HL-60 (cell line): Measurements from ENCODE around the gene SORCS2.

Experiments used
- DNase-seq, 2 experiments: peaks; one replicate each; pipeline ENCODE4 v3.0.0-alpha.2; 2010 to 2020; ENCODE audit warnings: low read depth in 1 of 2, low spot score in 1 of 2
- H3K27ac ChIP-seq: fragments of 250-450 bp; sonication (Bioruptor Pico); replicated peaks from 2 replicates; pipeline ENCODE4 v1.5.1; 2020; ENCODE audit warnings: mild to moderate bottlenecking, moderate library complexity
- H3K27me3 ChIP-seq: fragments of 250-450 bp; sonication (Bioruptor Pico); 2 replicates; pipeline ENCODE4 v1.5.1; 2021; ENCODE audit warnings: mild to moderate bottlenecking, moderate library complexity; ENCODE audit not compliant: insufficient read depth, poor library complexity, severe bottlenecking
- H3K4me3 ChIP-seq: replicated peaks from 2 replicates; pipeline ENCODE4 v1.5.1; 2011; ENCODE audit warnings: mild to moderate bottlenecking, control low read depth, low read length; ENCODE audit not compliant: insufficient read depth
- CTCF ChIP-seq: IDR thresholded peaks from one replicate; pipeline ENCODE4 v1.5.1; 2011; ENCODE audit warnings: low read length, control low read depth, inconsistent platforms; ENCODE audit not compliant: insufficient read depth
- GABPA ChIP-seq: IDR thresholded peaks from 2 replicates; pipeline ENCODE4 v1.6.1; 2012; ENCODE audit warnings: low read depth
- POLR2AphosphoS5 ChIP-seq: IDR thresholded peaks from 2 replicates; pipeline ENCODE4 v1.6.1; 2012; ENCODE audit warnings: low read depth
- REST ChIP-seq: IDR thresholded peaks from 2 replicates; pipeline ENCODE4 v1.6.1; 2012; ENCODE audit warnings: low read depth; ENCODE audit not compliant: insufficient replicate concordance
- SPI1 ChIP-seq: IDR thresholded peaks from 2 replicates; pipeline ENCODE4 v1.6.1; 2012; ENCODE audit warnings: low read depth, mild to moderate bottlenecking, borderline replicate concordance

Gene SORCS2

GRCh38 chr4:7153711-7154110 is 38.6 kb upstream of the SORCS2 start:
- Histone ChIP-seq H3K27ac (no peak overlapping the region), H3K4me3 (no peak overlapping the region), H3K27me3 (peaks cover 11% of the 10 kb centered on the region)
- no peak for DNase-seq
- TF ChIP-seq POLR2AphosphoS5, result no peak
- TF ChIP-seq GABPA, result no peak
- no peak for TF ChIP-seq CTCF
- TF ChIP-seq SPI1, result no peak
- no peak for TF ChIP-seq REST

- H3K27me3 ChIP-seq, result peaks cover 12% of the 10 kb centered on the region
Observed at GRCh38 chr4:7154351-7154981, 37.9 kb upstream of the SORCS2 start.

GRCh38 chr4:7155590-7156071 is 36.7 kb upstream of the SORCS2 start:
- peaks cover 12% of the 10 kb centered on the region for H3K27me3 ChIP-seq
- H3K27ac ChIP-seq, result no peak overlapping the region
- no peak for TF ChIP-seq CTCF
- H3K4me3 ChIP-seq, result no peak overlapping the region
- DNase-seq, result no peak

More at GRCh38 chr4:7154351-7154981, 37.9 kb upstream of the SORCS2 start:
- H3K4me3 ChIP-seq, result no peak overlapping the region
- TF ChIP-seq SPI1 (no peak), REST (no peak)
- DNase-seq, result no peak
- no peak overlapping the region for H3K27ac ChIP-seq

- no peak overlapping the region for H3K4me3 ChIP-seq
- H3K27ac ChIP-seq, result no peak overlapping the region
- H3K27me3 ChIP-seq, result peaks cover 12% of the 10 kb centered on the region
- DNase-seq, result no peak
- TF ChIP-seq REST, result no peak
- TF ChIP-seq SPI1, result no peak
- no peak for TF ChIP-seq CTCF
- TF ChIP-seq POLR2AphosphoS5, result no peak
- no peak for TF ChIP-seq GABPA
Observed at GRCh38 chr4:7156328-7156727, 36.0 kb upstream of the SORCS2 start.
